RWPE2 (cell line): Measurements from ENCODE around the gene LRCH1.

ENCODE experiments used
- ATAC-seq: fragments of 200-7000 bp; cut with Tn5 transposase; 3 replicates; pipeline ENCODE4 v1.9.1; 2021; ENCODE audit warnings: low read depth
- DNase-seq: peaks from one replicate; pipeline ENCODE4 v3.0.0-alpha.2; 2020; ENCODE audit warnings: low spot score
- H3K27ac ChIP-seq: fragments of 450-650 bp; 2 replicates; pipeline ENCODE4 v1.5.1; 2017; ENCODE audit warnings: mild to moderate bottlenecking; ENCODE audit not compliant: poor library complexity, severe bottlenecking
- H3K27me3 ChIP-seq: fragments of 250-450 bp; sonication (Bioruptor Pico); 2 replicates; pipeline ENCODE4 v1.5.1; 2021; ENCODE audit warnings: mild to moderate bottlenecking, moderate library complexity; ENCODE audit not compliant: insufficient read depth, poor library complexity, severe bottlenecking
- H3K36me3 ChIP-seq: fragments of 250-450 bp; sonication (Bioruptor Pico); 2 replicates; pipeline ENCODE4 v1.5.1; 2020; ENCODE audit warnings: low read depth, mild to moderate bottlenecking, moderate library complexity
- H3K4me1 ChIP-seq: fragments of 250-450 bp; sonication (Bioruptor Pico); 2 replicates; pipeline ENCODE4 v1.5.1; 2021; ENCODE audit warnings: mild to moderate bottlenecking, moderate library complexity; ENCODE audit not compliant: insufficient read depth, poor library complexity, severe bottlenecking
- H3K4me3 ChIP-seq: fragments of 250-450 bp; sonication (Bioruptor Pico); 2 replicates; pipeline ENCODE4 v1.5.1; 2021; ENCODE audit warnings: mild to moderate bottlenecking, moderate library complexity; ENCODE audit not compliant: severe bottlenecking
- H3K9me3 ChIP-seq: fragments of 250-450 bp; sonication (Bioruptor Pico); 2 replicates; pipeline ENCODE4 v1.5.1; 2021; ENCODE audit warnings: mild to moderate bottlenecking, moderate library complexity; ENCODE audit not compliant: severe bottlenecking
- CTCF ChIP-seq: fragments of 450-650 bp; IDR thresholded peaks from one replicate; pipeline ENCODE4 v1.5.1; 2017; ENCODE audit warnings: mild to moderate bottlenecking, moderate library complexity; ENCODE audit not compliant: poor library complexity, severe bottlenecking

LRCH1 gene

GRCh38 chr13:46571189-46571908 lies 18.4 kb downstream of the LRCH1 start:
- peaks cover 14% of the 10 kb centered on the region for H3K4me1 ChIP-seq
- TF ChIP-seq CTCF = no peak
- H3K4me3 ChIP-seq = no peak overlapping the region
- H3K27ac ChIP-seq = no peak overlapping the region
- DNase-seq (no peak), ATAC-seq (no peak)
- no peaks in the 10 kb centered on the region; the same call in 1 of the 2 replicates for H3K36me3 ChIP-seq
- no peaks in the 10 kb centered on the region for H3K27me3 ChIP-seq
- no peaks in the 10 kb centered on the region for H3K9me3 ChIP-seq

GRCh38 chr13:46571909-46572595 lies 19.1 kb downstream of the LRCH1 start:
- no peaks in the 10 kb centered on the region; the same call in 1 of the 2 replicates for H3K36me3 ChIP-seq
- no peaks in the 10 kb centered on the region for H3K27me3 ChIP-seq
- TF ChIP-seq CTCF = no peak
- no peak overlapping the region for H3K4me3 ChIP-seq
- no peak for DNase-seq
- H3K9me3 ChIP-seq = no peaks in the 10 kb centered on the region
- ATAC-seq = no peak
- H3K4me1 ChIP-seq = peaks cover 14% of the 10 kb centered on the region
- no peak overlapping the region for H3K27ac ChIP-seq

DNA sequence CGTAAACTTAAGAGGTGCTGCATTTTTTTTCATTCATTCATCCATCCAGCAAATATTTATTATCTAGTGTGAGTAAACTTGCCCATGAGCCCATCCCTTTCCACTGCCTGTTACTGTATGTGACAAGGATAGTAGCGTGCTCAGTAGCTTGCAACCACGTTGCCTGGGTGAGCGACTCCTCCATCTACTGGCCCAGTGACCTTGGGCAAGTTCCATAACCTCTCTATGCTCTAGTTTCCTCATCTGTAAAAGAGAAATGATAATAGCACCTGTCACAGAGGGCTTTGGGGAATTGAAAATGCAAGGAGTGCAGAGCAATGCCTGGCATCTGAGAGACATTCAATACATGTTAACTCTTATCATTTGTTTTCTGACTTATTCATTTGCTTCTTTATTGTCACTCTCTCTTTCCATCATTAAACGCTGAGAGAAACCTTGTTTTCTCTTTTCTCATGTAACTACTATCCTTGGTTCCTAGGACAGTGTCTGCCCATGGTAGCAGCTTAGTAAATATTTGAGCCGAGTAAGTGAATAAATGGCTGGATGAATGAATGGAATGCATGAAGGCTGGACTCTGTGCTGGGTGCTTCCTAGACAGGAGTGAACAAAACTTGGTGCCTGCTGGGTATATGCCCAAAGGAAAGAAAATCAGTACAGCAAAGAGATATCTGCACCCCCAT lies 19.9 kb downstream of the LRCH1 start:
- Histone ChIP-seq H3K27me3 (no peaks in the 10 kb centered on the region), H3K9me3 (no peaks in the 10 kb centered on the region), H3K36me3 (no peaks in the 10 kb centered on the region; the same call in 1 of the 2 replicates), H3K27ac (no peak overlapping the region), H3K4me3 (no peak overlapping the region), H3K4me1 (peaks cover 14% of the 10 kb centered on the region)
- no peak for ATAC-seq
- no peak for TF ChIP-seq CTCF
- no peak for DNase-seq

- ATAC-seq (peak; percentile 24; the same call in 2 of the 3 replicates), DNase-seq (no peak)
- Histone ChIP-seq H3K4me1 (peaks cover 27% of the 10 kb centered on the region), H3K27ac (peak overlapping the region; percentile 14), H3K9me3 (no peaks in the 10 kb centered on the region), H3K4me3 (no peak overlapping the region), H3K36me3 (no peaks in the 10 kb centered on the region; the same call in 1 of the 2 replicates), H3K27me3 (no peaks in the 10 kb centered on the region)
- no peak for TF ChIP-seq CTCF
Measured at GRCh38 chr13:46575301-46575771, 22.4 kb downstream of the LRCH1 start.
